Thyroid gland (tissue), 4 donors: ENCODE data around the gene VANGL1. TPM values are rescaled to one million over a fixed set of nuclear protein-coding genes. Genes with fewer than 3 reads are reported as not detected.

Source experiments
- DNase-seq, 2 donors: peaks; one replicate each; pipeline ENCODE4 v3.0.0-alpha.2; 2019
- H3K27ac ChIP-seq, 3 donors: fragments of 200-600 bp; sonication (generic); 1 replicate in 2 of 3; 2 replicates in 1 of 3; pipeline ENCODE4 v1.5.1; 2016 to 2019; ENCODE audit warnings: mild to moderate bottlenecking in 1 of 3, moderate library complexity in 1 of 3
- H3K27me3 ChIP-seq: fragments of 200-600 bp; sonication (generic); one replicate; pipeline ENCODE4 v1.5.1; 2019
- H3K36me3 ChIP-seq, 2 donors: fragments of 200-600 bp; sonication (generic); one replicate each; pipeline ENCODE4 v1.5.1; 2016 to 2019
- H3K4me1 ChIP-seq, 2 donors: fragments of 200-600 bp; sonication (generic); one replicate each; pipeline ENCODE4 v1.5.1; 2017 to 2019
- H3K4me3 ChIP-seq, 3 donors: fragments of 200-600 bp; sonication (generic); replicated peaks in 1 of 3; 1 replicate in 2 of 3; 2 replicates in 1 of 3; pipeline ENCODE4 v1.5.1; 2016; ENCODE audit warnings: mild to moderate bottlenecking in 1 of 3
- H3K9me3 ChIP-seq: fragments of 200-600 bp; sonication (generic); one replicate; pipeline ENCODE4 v1.5.1; 2017
- CTCF ChIP-seq, 6 experiments: fragments of 200-600 bp in 3 of 6; fragments of 450-650 bp in 3 of 6; sonication (generic) in 3 of 6; IDR thresholded peaks; one replicate each; pipeline ENCODE4 v1.5.1; 2016 to 2019; ENCODE audit warnings: antibody characterized with exemption in 6 of 6, mild to moderate bottlenecking in 2 of 6, inconsistent platforms in 1 of 6, moderate library complexity in 1 of 6
- POLR2A ChIP-seq, 2 donors: fragments of 450-650 bp; IDR thresholded peaks; one replicate each; pipeline ENCODE4 v1.6.1; 2017; ENCODE audit warnings: antibody characterized with exemption in 2 of 2, mild to moderate bottlenecking in 2 of 2, moderate library complexity in 1 of 2
- WGBS, 2 donors: methylation state at CpG; one replicate each; pipeline ENCODE4 v1.1.5; 2017; 5-methylcytosine and 5-hydroxymethylcytosine counted together
- intact Hi-C: fragments of 100-400 bp; cut with DNase I; formaldehyde crosslinking; loops from one replicate; pipeline ENCODE4 v1.15.1; 2023
- total RNA-seq, 4 donors: library from RNA; depleted of rRNA; stranded (reverse); fragments of >200 nt; gene quantifications; one replicate each; pipeline ENCODE4 v1.2.3, GENCODE V29; 2016

Gene VANGL1
- total RNA-seq, result 10 to 100 TPM; 10.9 to 22.8 (median 14.8) TPM

- DNase-seq, result peak; percentile 79 to 84
- peaks cover 13 to 20% of the 10 kb centered on the region in 2 donors for H3K4me1 ChIP-seq
- H3K4me3 ChIP-seq, result peak within 1 kb of the TSS; percentile 67 to 93 (median 80)
- H3K9me3 ChIP-seq, result no peaks in the 10 kb centered on the region
- H3K27ac ChIP-seq, result peak within 1 kb of the TSS; percentile 8 to 65 (median 19)
- H3K36me3 ChIP-seq, result no peaks in the 10 kb centered on the region
- no peaks in the 10 kb centered on the region for H3K27me3 ChIP-seq
- TF ChIP-seq POLR2A (IDR thresholded peaks at IDR 0.05) (peak in 1 of 2 donors; percentile 71), CTCF (IDR thresholded peaks at IDR 0.05) (no peak)
- intact Hi-C loops, result no loop called here
- WGBS, 2 donors, result 7 to 30% methylated on average over 4 to 29 of the region's 61 CpGs
These were observed at the start of gene VANGL1 for GRCh38 chr1:115641762-115642167. TSS of gene VANGL1 (plus strand) at chr1:115641970. CDS start at chr1:115651414, 9,444 bp downstream.

- intact Hi-C loops, result loop anchor here (10.0 kb wide), 1 partner anchor 127 kb away; no protein-coding TSS in a partner anchor
These were observed 49.5 kb upstream of the VANGL1 start for GRCh38 chr1:115592264-115592663.

GRCh38 chr1:115593365-115594259 lies 48.2 kb upstream of the VANGL1 start:
- H3K4me3 ChIP-seq, result no peak overlapping the region
- H3K36me3 ChIP-seq, result no peaks in the 10 kb centered on the region
- no peaks in the 10 kb centered on the region for H3K27me3 ChIP-seq
- DNase-seq, result no peak
- WGBS, 2 donors, result 91 to 95% methylated on average over 4 of the region's 4 CpGs
- H3K4me1 ChIP-seq, result peaks cover 4 to 7% of the 10 kb centered on the region in 2 donors
- no peaks in the 10 kb centered on the region for H3K9me3 ChIP-seq
- TF ChIP-seq CTCF (IDR thresholded peaks at IDR 0.05), result no peak
- TF ChIP-seq POLR2A (IDR thresholded peaks at IDR 0.05), result no peak
- H3K27ac ChIP-seq, result no peak overlapping the region
- intact Hi-C loops, result loop anchor here (2.0 to 10.0 kb wide), 2 partner anchors 129 to 455 kb away; no protein-coding TSS in a partner anchor

More at GRCh38 chr1:115592264-115592663, 49.5 kb upstream of the VANGL1 start:
- Histone ChIP-seq H3K4me3 (no peak overlapping the region), H3K4me1 (peaks cover 4 to 7% of the 10 kb centered on the region in 2 donors), H3K36me3 (no peaks in the 10 kb centered on the region), H3K27me3 (no peaks in the 10 kb centered on the region), H3K9me3 (no peaks in the 10 kb centered on the region), H3K27ac (no peak overlapping the region)
- 100% methylated on average over 1 of the region's 1 CpG for WGBS, 2 donors
- no peak for DNase-seq
- TF ChIP-seq POLR2A (IDR thresholded peaks at IDR 0.05) (no peak), CTCF (IDR thresholded peaks at IDR 0.05) (no peak)

GRCh38 chr1:115594600-115594999 lies 47.2 kb upstream of the VANGL1 start:
- no peak overlapping the region for H3K27ac ChIP-seq
- H3K9me3 ChIP-seq, result no peaks in the 10 kb centered on the region
- intact Hi-C loops, result loop anchor here (2.0 to 10.0 kb wide), 2 partner anchors 130 to 456 kb away; no protein-coding TSS in a partner anchor
- peak; percentile 7 to 23 for DNase-seq
- H3K4me1 ChIP-seq, result peaks cover 4 to 7% of the 10 kb centered on the region in 2 donors
- TF ChIP-seq CTCF (IDR thresholded peaks at IDR 0.05), result no peak
- TF ChIP-seq POLR2A (IDR thresholded peaks at IDR 0.05), result no peak
- no peaks in the 10 kb centered on the region for H3K27me3 ChIP-seq
- no peaks in the 10 kb centered on the region for H3K36me3 ChIP-seq
- no peak overlapping the region for H3K4me3 ChIP-seq
- 67 to 79% methylated on average over 4 of the region's 4 CpGs for WGBS, 2 donors
